Measurements from ENCODE around the gene CSAD. TPM values are rescaled to one million over a fixed set of nuclear protein-coding genes. Genes with fewer than 3 reads are reported as not detected.
"Not testable (repeated sequence)": the region's sequence is repeated elsewhere in the genome, so short reads cannot be mapped to it uniquely, and the experiment has no call there.

Gene CSAD
- polyA plus RNA-seq, 1 experiment: 30.7 TPM

- Histone ChIP-seq H3K27me3 (ENCODE audit: control insufficient read depth, insufficient read depth, low read length) (no peaks in the 10 kb centered on the region), H3K36me3 (ENCODE audit: control insufficient read depth, insufficient read depth, low read length) (peaks cover 5% of the 10 kb centered on the region), H3K4me3 (ENCODE audit: low read depth, low read length) (no peak overlapping the region)
- CTCF ChIA-PET: interaction anchor here (0.6 kb wide), 1 partner anchor 179 kb away, joined by 3 read pairs; no protein-coding TSS in a partner anchor
- POLR2A ChIA-PET: no interaction called here
- TF ChIP-seq, protein P1, sequence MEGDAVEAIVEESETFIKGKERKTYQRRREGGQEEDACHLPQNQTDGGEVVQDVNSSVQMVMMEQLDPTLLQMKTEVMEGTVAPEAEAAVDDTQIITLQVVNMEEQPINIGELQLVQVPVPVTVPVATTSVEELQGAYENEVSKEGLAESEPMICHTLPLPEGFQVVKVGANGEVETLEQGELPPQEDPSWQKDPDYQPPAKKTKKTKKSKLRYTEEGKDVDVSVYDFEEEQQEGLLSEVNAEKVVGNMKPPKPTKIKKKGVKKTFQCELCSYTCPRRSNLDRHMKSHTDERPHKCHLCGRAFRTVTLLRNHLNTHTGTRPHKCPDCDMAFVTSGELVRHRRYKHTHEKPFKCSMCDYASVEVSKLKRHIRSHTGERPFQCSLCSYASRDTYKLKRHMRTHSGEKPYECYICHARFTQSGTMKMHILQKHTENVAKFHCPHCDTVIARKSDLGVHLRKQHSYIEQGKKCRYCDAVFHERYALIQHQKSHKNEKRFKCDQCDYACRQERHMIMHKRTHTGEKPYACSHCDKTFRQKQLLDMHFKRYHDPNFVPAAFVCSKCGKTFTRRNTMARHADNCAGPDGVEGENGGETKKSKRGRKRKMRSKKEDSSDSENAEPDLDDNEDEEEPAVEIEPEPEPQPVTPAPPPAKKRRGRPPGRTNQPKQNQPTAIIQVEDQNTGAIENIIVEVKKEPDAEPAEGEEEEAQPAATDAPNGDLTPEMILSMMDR (IDR thresholded peaks at IDR 0.05; ENCODE audit: insufficient read depth, low read depth, low read length): no peak
- DNase-seq (ENCODE audit: low read depth): no peak
Measured at GRCh38 chr12:53166837-53167236, 13.9 kb downstream of the CSAD start.

GRCh38 chr12:53163008-53163407 is 17.7 kb downstream of the CSAD start:
- H3K27me3 ChIP-seq (ENCODE audit: control insufficient read depth, insufficient read depth, low read length); H3K4me3 ChIP-seq (ENCODE audit: low read depth, low read length); POLR2A ChIA-PET; H3K36me3 ChIP-seq (ENCODE audit: control insufficient read depth, insufficient read depth, low read length); DNase-seq (ENCODE audit: low read depth): not testable (repeated sequence)
- CTCF ChIA-PET: interaction anchor here (0.7 to 7.4 kb wide), 5 partner anchors 11 to 255 kb away, joined by 5 to 69 read pairs (median 64); no protein-coding TSS in a partner anchor

DNA sequence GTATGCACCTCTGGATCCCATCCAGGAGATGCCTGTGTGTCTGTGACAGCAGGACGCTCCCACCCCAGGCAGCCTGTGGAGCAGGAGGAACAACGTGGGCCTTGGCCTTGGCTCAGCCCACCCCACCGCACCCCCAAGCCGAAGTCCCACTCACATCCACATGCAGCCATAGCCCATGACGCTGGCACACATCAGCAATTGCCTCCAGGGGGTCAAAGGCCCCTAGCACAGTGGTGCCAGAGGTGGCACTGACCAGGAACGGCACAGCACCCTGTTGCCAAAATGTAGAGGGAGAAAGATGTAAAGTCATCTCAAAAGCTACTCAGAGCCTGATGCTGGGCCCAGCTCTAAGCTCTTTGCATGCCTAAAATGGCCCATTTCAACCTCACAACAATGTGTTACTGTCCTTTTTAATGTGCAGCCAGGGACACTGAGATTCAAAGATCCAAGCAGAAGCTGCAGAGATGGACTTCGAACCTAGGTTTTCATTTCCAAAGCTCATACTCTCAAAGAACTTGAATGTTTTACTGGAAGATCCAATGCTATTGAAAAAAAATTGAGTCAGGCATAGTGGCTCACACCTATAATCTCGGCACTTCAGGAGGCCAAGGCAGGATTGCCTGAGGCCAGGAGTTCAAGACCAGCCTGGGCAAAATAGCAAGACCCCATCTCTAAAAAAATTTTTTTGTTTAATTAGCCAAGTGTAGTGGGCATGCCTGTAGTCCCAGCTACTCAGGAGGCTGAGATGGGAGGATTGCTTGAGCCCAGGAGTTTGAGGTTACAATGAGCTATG is 19.4 kb downstream of the CSAD start:
- POLR2A ChIA-PET: no interaction called here
- Histone ChIP-seq H3K27me3 (ENCODE audit: control insufficient read depth, insufficient read depth, low read length) (no peaks in the 10 kb centered on the region), H3K36me3 (ENCODE audit: control insufficient read depth, insufficient read depth, low read length) (no peaks in the 10 kb centered on the region), H3K4me3 (ENCODE audit: low read depth, low read length) (no peak overlapping the region)
- CTCF ChIA-PET: interaction anchor here (0.7 to 7.4 kb wide), 15 partner anchors 12 to 127 kb away, joined by 3 to 69 read pairs (median 5); partner anchors contain the start of gene ESPL1
- DNase-seq (ENCODE audit: low read depth): no peak
- TF ChIP-seq, protein P1 (IDR thresholded peaks at IDR 0.05; ENCODE audit: insufficient read depth, low read depth, low read length): no peak

GRCh38 chr12:53160673-53161072 is 20.1 kb downstream of the CSAD start:
- ChIA-PET CTCF (interaction anchor here (0.7 to 7.4 kb wide), 20 partner anchors 13 to 161 kb away, joined by 3 to 69 read pairs (median 9); partner anchors contain the start of genes AAAS, ESPL1 and SOAT2), POLR2A (no interaction called here)
- TF ChIP-seq, protein P1 (IDR thresholded peaks at IDR 0.05; ENCODE audit: insufficient read depth, low read depth, low read length): no peak
- no peak overlapping the region for H3K4me3 ChIP-seq (ENCODE audit: low read depth, low read length)
- no peaks in the 10 kb centered on the region for H3K36me3 ChIP-seq (ENCODE audit: control insufficient read depth, insufficient read depth, low read length)
- no peaks in the 10 kb centered on the region for H3K27me3 ChIP-seq (ENCODE audit: control insufficient read depth, insufficient read depth, low read length)
- no peak for DNase-seq (ENCODE audit: low read depth)

GRCh38 chr12:53160000-53160399 is 20.7 kb downstream of the CSAD start:
- DNase-seq (ENCODE audit: low read depth): no peak
- POLR2A ChIA-PET: no interaction called here
- TF ChIP-seq, protein P1 (IDR thresholded peaks at IDR 0.05; ENCODE audit: insufficient read depth, low read depth, low read length): no peak
- H3K36me3 ChIP-seq (ENCODE audit: control insufficient read depth, insufficient read depth, low read length): no peaks in the 10 kb centered on the region
- CTCF ChIA-PET: interaction anchor here (0.6 to 7.4 kb wide), 33 partner anchors 9 to 186 kb away, joined by 3 to 69 read pairs (median 7); partner anchors contain the start of genes AAAS, CSAD, ESPL1 and SOAT2
- H3K4me3 ChIP-seq (ENCODE audit: low read depth, low read length): no peak overlapping the region
- no peaks in the 10 kb centered on the region for H3K27me3 ChIP-seq (ENCODE audit: control insufficient read depth, insufficient read depth, low read length)
